ENCODE data around the gene POLD4.
A peak's percentile ranks its signal among the peaks of the same experiment; 100 is the strongest.
"Not testable (repeated sequence)": the region's sequence is repeated elsewhere in the genome, so short reads cannot be mapped to it uniquely, and the experiment has no call there.

The POLD4 gene

DNA sequence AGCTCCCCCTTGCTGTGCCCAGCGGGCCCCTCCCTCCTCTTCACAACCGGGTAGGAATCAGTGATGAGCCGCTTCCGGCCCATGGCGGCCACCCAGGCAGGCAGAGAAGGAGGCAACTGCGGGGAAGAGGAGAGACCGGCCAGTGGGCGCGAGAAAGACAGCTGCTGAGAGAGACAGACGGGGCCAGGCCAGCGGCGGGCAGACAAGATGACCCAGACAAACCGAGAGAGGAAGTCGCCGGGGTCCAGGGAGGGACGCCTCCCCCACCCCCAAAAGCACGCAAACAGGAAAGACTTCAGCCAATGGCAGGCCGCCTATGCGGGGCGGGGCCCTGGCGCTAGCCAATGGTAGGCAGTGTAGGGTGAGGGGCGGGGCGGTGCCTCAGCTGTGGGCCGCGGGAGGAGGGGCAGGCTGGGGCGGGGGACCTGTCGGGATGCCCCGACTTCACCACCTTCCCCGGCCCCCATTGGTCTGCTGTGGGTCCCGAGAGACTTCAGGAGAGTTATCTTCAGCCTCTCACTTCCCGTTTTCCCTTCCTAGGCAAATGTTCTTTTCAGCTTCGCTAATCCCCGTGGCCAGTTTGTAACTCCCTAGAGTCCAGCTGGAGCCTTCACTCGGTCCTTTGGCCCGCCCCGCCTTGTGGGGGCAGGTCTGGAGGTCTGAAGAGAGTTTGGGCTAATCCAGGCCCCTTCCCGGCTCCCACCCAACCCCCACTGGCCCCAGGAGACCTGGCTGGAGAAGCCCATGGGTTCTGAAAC is at the start of gene POLD4:
TSS of gene POLD4 (minus strand) at position 230 of the 758 bp plus-strand sequence. CDS start at position 83, 147 bp downstream.
- DNase-seq: peak; percentile 23

DNA sequence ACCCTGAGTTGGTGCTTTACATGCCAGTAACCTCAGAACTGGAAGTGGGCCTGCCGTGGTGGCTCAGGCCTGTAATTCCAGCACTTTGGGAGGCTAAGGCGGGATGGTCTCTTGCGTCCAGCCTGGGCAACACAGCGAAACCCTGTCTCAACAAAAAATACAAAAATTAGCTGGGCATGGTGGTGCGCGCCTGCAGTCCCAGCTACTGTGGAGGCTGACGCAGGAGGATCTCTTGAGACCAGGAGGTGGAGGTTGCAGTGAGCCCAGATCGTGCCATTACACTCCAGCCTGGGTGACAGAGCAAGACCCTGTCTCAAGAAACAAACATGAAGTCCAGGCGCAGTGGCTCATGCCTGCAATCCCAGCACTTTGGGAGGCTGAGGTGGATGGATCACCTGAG is 49.7 kb upstream of the POLD4 start:
- DNase-seq: not testable (repeated sequence)

DNA sequence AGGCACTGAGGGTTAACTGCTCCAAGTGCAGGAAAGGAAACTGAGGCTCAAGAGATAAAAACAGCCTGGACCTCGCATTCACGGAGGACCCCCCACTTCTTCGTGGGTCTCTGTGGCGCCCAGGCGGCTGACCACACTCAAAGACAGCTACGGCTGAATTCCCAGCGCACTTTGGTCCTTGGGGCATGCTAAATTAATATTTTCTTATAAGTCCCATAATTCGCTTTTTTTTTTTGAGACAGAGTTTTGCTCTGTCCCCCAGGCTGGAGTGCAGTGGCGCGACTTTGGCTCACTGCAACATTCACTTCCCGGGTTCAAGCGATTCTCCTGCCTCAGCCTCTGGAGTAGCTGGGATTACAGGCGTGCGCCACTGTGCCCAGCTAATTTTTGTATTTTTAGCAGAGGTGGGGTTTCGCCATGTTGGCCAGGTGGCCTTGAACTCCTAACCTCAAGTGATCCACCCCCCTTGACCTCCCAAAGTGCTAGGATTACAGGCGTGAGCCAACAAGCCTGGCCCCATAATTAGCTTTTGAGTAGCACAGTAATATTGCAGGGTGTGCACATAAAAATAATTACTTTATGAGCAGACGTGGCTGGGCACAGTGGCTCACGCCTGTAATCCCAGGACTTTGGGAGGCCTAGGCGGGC is 49.0 kb upstream of the POLD4 start:
- DNase-seq: not testable (repeated sequence)

DNA sequence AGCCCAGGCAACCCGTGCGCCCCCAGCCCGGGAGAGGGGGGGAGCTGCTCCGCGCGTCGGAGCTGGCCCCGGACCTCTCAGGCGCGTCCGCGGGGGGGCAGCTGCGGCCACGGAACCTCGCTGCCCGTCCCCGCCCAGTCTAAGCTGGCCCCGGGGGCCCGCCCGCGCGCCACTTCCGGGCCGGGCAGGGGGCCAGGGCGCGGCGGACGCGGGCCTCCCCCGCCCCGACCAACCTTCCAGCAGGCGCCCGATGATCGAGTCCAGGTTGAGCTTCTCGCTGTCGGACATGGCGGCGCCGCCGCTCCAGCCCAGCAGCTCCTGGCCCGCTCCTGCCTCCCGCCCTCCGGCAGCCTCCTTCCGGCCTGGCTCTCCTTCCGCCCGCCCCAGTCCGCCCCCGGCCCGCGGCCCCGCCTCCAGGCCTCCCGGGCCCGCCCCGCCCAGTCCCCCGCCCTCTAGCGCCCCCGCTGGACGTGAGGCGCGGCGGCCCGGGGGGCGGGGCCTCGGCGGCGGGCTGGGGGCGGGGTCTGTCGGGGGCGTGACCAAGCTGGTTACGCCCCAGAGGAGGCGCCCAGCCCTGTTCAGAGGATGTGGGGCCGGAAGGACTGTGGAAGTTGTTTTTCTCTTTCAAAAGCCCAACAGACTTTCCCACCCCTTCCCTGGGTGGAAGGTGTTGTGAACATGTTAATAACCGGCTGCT is 48.3 kb upstream of the POLD4 start, which contains the start of gene PPP1CA:
TSS of gene PPP1CA (minus strand) at position 364 of the 697 bp plus-strand sequence. CDS start at position 288, 76 bp downstream.
- peak; percentile 37 for DNase-seq

DNA sequence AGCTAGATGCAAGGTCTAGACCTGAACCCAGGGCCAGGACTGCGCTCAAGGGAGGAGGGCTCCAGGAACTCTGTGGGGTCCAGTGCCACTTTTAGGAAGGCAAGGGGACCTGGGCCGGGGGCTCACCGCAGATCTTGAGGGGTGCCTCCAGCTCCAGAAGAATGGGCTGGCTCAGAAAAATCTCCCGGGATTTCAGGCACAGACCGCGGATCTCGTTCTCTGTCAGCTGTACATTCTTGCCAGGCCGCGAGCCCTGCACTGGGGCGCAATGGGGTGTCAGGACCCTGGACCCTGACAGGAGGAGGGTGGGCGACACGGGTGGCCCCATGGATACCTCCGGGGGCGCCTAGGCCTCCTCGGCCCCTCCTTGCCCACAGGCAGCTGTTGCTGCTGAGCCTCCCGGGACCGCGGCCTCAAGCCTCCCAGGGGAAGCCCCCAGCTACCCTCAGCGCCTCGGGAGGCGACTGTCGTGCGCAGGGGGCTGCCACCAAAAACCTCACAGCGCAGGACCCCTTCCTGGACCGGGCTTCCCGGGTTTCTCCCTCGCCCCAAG is 47.7 kb upstream of the POLD4 start:
- DNase-seq: no peak

DNA sequence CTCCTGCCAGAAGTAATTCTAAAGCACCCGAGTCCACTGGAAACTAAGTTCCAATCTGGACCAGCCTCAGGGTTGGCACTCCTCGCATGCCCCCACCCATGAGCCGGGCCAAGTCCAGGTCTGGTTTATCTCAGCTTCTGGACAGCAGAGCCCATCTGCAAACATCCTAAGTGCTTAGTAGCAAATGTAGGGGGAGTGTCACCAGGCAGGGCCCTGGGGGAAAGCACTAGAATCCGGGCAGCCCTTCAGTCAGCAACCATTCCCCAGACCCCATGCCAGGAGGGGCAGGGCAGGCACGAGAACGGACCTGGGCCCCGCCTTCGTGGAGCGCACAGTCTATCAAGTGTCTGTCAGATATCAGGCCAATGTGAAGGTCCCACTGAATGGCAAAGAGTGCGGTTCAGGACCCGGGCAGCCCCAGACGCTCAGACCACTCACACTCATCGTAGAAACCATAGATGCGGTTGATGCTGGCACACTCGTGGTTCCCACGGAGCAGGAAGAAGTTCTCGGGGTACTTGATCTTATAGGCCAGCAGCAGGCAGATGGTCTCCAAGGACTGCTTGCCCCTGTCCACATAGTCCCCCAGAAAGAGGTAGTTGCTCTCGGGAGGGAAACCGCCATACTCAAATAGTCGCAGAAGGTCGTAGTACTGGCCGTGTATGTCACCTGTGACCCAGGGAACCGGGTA is 47.0 kb upstream of the POLD4 start:
- no peak for DNase-seq

DNA sequence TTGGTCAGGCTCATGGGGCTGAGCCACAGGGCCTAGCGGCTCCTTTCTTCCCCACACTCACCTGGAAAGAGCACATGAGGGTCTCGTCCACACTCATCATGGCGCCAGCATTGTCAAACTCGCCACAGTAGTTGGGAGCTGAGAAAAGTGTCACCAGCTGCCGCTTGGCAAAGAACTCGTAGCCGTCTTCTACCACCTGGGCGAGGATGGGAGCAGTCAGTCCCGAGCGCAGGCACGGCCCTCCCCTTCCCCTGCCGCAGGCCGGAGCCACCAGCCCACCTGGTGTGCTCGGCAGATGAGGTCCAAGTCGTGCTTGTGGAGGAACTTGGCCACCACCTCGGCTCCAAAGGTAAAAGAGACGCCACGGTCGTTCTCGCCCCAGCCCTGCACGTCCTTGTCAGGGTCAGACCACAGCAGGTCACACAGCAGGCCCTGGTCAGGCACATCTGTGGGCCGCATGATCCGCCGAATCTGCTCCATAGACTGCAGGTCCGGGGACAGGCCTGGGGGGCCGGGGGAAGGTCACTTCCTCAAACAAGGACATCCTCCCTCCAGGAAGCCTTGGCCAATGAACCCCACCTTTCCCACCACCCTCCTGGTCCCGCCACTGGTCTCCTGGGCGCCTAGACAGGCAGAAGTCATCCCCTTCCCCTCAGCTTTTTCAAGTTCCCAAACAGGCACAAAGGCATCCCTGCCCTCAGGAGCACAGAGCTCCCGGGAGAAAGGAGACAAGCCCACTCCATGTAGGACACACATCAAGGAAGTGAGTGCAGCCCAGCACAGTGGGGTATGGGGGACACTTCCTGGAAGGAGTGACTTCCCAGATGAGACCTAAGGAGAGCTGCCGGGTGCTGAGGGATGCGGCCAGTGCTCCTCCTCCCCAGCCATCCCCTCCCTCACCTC is 45.6 kb upstream of the POLD4 start:
- no peak for DNase-seq

DNA sequence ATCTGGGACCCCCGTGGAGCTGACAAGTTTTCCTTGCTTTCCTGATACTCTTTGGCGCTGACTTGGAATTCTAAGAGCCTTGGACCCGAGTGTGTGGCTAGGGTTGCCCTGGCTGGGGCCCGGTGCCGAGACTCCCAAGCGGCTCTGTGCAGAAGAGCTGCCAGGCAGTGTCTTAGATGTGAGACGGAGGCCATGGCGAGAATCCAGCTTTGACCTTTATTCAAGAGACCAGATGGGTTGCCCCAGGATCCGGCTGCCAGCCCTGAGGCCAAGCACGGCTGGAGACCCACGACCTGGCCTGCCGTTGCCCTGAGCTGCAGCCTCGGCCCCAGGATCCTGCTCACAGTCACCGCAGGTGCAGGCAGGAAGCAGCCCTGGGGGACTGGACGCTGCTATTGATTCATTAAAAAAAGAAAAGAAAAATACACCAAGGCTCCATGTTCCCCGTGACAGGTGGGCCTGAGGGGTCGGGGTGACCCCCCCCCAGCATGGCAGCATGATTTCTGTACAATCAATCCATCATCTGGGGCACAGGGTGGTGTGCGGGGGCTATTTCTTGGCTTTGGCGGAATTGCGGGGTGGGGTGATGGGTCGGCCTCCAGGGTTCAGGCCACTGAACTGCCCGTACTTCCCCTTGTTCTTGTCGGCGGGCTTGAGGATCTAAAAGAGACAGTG is 44.8 kb upstream of the POLD4 start:
- no peak for DNase-seq

DNA sequence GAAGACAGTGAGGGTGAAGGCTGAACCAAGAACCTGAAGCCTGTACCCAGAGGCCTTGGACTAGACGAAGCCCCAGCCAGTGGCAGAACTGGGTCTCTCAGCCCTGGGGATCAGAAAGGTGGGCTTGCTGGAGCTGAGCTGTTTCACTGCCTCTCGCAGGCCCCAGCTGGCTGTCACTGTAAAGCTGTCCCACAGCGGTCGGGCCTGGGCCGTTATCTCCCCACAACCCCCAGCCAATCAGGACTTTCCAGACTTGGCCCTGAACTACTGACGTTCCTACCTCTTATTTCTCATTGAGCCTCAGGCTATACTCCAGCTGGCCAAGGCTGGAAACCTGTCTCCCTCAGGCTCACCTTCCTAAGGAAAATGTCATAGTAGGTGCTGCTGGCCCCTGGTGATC is 44.2 kb upstream of the POLD4 start:
- no peak for DNase-seq

DNA sequence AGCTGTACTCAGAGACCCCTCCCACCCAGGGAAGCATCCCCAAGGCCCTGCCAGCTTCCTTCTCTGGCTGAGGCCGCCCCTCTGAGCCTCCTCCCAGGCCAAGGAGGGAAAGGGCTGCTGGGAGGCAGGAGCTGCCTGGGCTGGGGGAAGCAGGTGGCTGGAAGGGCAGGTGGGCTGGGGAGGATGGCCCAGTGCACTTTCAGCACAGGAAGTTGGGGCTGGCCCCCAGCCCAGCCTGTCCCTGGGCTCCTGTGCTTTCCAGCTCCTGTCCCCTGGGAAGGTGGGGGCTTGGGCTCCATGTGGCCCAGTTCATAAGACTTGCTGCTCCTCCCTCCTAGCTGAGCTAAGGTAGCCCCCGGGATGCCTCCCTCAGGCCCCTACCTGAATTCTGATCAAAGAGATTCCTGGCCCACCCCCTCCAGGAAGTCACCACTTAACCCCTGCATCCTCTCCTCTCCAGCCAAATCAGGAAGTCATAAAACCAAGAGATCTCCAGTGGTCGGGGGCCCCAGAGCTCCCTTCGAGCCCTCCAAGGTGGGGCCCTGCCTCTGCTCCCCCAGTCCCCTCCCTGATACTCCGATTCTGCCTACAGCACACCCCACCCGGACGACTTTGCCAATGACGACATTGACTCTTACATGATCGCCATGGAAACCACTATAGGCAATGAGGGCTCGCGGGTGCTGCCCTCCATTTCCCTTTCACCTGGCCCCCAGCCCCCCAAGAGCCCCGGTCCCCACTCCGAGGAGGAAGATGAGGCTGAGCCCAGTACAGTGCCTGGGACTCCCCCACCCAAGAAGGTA is 43.4 kb upstream of the POLD4 start:
- no peak for DNase-seq

DNA sequence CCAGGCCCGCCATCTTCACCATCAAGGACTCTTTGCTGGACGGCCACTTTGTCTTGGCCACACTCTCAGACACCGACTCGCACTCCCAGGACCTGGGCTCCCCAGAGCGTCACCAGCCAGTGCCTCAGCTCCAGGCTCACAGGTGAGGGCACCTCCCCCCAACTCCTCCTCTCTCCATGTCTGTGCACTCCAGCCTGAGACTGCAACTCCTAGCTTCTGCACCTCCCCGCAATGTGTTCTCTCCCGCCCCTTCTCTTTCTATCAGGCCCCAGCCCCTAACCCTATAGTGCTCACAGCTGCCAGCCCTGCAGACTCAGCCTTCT is 42.9 kb upstream of the POLD4 start:
- DNase-seq: no peak

DNA sequence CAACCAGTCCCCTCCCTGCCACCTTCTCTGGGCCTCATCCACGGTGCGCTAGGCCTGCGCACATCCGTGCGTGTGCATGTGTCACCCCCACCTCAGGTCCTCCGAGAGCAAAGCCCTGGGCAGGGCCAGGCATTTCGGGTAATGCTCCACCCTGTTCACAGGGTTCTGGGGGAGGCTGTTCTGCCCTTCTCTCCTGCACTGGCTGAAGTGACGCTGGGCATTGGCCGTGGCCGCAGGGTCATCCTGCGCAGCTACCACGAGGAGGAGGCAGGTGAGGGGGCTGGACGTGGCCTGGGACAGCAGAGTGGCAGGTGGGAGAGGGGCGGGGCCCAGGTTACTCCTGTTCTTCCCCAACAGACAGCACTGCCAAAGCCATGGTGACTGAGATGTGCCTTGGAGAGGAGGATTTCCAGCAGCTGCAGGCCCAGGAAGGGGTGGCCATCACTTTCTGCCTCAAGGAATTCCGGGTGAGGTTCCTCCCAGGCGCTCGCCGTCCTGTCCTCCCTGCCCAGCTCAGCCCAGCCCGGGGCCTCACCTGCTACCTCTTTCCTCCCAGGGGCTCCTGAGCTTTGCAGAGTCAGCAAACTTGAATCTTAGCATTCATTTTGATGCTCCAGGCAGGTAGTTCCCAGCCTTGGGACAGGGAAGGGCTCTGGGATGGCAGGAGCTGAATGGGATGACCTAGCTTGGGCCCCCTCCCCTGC is 42.4 kb upstream of the POLD4 start:
- no peak for DNase-seq

DNA sequence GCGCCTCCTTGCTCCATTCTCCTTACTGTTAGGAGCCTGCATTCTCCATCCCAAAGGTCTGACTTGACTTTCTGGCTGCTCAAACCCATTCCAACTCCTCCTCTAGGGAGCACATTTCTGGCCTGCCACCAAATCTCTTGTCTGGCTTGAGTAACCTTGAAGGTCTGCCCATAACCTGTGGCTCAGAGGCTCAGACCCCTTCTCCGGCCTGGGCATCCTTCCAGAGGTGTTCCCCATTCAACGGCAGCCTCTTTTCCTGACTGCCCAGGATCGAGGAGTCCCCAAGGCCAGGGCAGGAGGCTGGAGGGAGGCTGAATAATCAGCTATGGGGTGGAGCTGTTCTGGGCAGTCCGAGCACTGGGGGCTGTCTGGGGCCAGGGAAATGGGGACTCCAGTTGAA is 40.6 kb upstream of the POLD4 start:
- DNase-seq: no peak

DNA sequence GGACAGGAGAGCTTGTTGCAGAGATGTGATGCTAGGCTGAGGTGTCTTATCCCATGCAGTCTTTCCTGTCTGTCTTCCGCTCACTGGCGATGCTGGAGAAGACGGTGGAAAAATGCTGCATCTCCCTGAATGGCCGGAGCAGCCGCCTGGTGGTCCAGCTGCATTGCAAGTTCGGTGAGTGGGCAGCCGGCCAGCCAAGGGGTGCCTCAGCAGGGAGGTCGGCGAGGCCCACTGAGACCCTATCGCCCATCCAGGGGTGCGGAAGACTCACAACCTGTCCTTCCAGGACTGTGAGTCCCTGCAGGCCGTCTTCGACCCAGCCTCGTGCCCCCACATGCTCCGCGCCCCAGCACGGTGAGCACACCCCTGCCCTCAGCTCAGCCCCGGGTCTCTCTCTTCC is 40.1 kb upstream of the POLD4 start:
- DNase-seq: no peak

DNA sequence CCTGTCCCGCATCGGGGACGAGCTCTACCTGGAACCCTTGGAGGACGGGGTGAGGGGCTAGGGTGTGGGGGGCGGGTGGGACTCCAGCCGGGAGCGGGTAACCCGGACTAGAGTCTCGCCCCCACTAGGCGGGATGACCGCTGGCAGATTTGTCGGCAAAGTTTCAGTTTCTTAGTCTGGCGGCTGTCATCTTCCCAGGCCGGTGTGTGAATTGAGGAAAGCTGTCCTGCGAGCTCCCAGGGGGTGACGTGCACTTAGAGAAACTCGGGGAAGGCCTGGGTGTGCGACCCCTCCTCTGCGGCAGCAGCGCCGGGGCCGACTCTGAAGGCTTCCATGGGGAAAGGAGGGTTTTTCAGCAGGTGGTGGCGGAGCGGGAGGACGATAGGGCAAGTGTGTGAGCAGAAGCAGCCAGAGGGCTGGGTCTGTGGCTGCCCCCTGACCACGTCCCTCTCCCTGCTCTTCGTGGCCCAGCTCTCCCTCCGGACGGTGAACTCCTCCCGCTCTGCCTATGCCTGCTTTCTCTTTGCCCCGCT is 38.9 kb upstream of the POLD4 start:
- DNase-seq: no peak

DNA sequence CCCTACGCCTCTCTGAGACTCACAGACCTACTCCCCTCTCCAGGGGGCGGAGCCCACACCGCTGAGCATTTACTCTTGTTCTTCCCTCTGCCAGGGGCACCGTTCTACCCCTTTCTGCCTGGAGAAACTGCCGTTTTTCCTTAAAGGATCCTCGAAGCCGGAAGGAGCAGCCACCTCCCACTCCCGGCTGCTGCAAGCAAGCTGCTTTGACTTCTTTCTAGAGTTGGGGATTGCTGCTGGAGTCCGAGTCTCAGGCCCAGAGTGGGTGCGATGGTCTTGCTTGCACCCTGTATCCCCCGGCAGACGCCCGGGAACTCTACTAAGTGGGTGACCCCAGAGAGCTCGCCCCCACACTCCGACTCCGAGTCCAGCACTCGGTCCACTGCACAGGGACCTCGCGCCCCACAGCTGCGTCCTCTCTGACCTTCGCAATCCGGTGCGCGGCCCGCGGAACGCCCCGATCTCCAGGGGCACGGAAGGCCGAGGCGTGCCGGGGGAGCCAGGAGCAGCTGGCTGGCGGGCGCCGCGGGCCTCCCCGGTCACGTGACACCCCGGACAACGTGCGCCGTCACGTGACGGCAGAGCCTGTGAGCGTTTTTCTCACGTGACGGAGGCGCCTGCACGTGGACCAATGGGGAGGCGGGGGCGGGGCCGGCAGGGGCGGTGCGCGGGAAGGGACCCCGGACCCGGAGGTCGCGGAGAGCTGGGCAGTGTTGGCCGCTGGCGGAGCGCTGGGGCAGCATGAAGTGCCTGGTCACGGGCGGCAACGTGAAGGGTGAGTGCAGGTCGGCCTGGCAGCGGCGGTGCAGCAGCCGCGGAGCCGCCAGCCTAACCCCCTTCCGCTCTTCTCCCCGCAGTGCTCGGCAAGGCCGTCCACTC is 38.2 kb upstream of the POLD4 start, which contains the start of gene RAD9A:
TSS of gene RAD9A (plus strand) at position 683 of the 879 bp plus-strand sequence. CDS start at position 742, 59 bp downstream.
- peak; percentile 69 for DNase-seq

DNA sequence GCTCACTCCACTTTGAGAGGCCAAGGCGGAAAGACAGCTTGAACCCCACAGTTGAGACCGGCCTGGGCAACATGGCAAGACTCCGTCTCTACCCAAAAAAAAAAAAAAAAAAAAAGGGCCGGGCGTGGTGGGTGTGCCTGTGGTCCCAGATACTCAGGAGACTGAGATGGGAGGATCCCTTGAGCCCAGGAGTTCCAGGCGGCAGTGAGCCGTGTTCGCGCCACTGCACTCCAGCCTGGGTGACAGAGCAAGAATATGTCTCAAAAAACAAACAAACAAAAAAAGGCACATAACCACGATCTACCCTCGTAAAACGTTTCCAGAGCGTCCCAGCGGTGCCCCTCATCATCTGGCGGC is 37.6 kb upstream of the POLD4 start:
- DNase-seq: no peak

DNA sequence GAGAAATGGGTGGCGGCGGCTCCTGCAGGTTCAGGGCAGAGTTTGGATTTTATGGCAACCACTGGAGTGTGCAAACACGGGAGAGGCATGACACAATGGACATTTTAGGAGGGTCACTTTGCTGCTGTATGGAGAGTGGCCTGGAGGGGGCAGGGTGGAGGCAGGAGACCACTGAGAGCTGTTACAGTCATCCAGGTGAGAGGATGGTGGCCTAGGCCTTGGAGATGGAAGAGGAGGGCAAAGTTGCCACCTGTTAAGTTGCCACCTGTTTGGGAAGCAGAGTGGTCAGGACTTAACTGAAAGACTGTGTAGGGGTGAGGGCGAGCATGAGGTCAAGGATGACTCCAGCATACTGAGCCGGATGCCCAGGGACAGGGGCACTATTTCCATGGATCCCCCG is 36.1 kb upstream of the POLD4 start:
- DNase-seq: no peak
